ENCODE measurements around the gene RIOK2.
A peak's percentile ranks its signal among the peaks of the same experiment; 100 is the strongest.
"Not testable (repeated sequence)": the region's sequence is repeated elsewhere in the genome, so short reads cannot be mapped to it uniquely, and the experiment has no call there.

RIOK2 gene

DNA sequence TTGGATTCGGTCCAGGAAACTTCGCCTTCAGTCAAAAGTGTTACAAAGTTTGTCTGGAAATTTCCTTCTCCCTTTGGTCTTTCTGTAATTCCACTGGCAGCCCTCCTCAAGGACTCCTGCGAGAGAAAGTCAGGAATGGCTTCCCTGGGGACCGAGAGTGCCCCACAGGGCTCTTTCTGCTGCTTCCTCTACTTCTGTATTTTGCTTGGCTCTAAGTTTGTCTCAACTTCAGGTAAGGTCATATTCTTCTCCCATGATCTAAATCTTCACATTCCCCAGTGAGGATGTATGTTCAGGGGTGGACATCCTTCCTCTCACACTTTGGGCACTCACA lies 10.3 kb upstream of the RIOK2 start:
- no peak for ATAC-seq

DNA sequence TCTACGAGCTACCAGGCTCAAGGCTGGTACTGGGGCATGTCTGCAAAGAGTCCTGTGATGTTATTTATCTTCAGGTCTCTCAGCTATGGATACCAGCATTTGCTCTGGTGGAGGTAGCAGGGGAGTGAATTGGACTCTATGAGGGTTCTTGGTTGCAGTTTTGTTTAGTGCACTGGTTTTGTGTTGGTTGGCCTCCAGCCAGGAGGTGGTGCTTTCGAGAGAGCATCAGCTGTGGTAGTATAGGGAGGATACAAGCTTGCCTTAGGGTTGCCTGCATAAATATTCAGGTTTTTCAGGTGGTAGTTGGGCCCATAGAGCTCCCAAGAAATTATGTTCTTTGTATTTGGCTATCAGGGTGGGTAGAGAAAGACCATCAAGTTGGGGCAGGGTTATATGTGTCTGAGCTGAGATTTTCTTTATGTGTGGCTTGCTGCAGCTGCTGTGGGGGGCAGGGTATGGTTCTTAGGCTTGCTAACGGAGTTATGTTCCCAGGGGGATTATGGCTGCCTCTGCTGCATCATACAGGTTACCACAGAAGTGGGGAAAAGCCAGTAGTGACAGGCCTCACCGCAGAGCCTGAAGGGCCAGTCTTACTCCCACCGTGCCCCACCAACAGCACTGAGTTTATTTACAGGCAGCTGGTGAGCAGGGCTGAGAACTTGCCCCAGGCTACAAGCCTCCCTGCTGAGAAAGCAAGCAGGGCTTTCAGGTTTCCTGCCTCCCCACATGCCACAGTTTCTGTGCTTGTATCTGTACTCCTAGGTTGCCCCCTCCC lies 9.7 kb upstream of the RIOK2 start:
- TF ChIP-seq ZC3H10 (CRISPR knock-in tag; IDR thresholded peaks at IDR 0.05), result no peak
- TF ChIP-seq TOX (CRISPR knock-in tag; IDR thresholded peaks at IDR 0.05; ENCODE audit: borderline replicate concordance), result no peak
- TF ChIP-seq, protein P1, sequence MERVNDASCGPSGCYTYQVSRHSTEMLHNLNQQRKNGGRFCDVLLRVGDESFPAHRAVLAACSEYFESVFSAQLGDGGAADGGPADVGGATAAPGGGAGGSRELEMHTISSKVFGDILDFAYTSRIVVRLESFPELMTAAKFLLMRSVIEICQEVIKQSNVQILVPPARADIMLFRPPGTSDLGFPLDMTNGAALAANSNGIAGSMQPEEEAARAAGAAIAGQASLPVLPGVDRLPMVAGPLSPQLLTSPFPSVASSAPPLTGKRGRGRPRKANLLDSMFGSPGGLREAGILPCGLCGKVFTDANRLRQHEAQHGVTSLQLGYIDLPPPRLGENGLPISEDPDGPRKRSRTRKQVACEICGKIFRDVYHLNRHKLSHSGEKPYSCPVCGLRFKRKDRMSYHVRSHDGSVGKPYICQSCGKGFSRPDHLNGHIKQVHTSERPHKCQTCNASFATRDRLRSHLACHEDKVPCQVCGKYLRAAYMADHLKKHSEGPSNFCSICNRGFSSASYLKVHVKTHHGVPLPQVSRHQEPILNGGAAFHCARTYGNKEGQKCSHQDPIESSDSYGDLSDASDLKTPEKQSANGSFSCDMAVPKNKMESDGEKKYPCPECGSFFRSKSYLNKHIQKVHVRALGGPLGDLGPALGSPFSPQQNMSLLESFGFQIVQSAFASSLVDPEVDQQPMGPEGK (CRISPR knock-in tag; IDR thresholded peaks at IDR 0.05; ENCODE audit: borderline replicate concordance), result no peak
- TF ChIP-seq ARNTL (CRISPR knock-in tag; IDR thresholded peaks at IDR 0.05; ENCODE audit: borderline replicate concordance, low read depth), result no peak
- no peak for ATAC-seq

More for the DNA sequence above, 10.3 kb upstream of the RIOK2 start:
- TF ChIP-seq SNAI2 (CRISPR knock-in tag; IDR thresholded peaks at IDR 0.05), result no peak
- no peak for TF ChIP-seq ESRRG (CRISPR knock-in tag; IDR thresholded peaks at IDR 0.05)
- TF ChIP-seq TOX (CRISPR knock-in tag; IDR thresholded peaks at IDR 0.05; ENCODE audit: borderline replicate concordance), result no peak
- TF ChIP-seq, protein P2, sequence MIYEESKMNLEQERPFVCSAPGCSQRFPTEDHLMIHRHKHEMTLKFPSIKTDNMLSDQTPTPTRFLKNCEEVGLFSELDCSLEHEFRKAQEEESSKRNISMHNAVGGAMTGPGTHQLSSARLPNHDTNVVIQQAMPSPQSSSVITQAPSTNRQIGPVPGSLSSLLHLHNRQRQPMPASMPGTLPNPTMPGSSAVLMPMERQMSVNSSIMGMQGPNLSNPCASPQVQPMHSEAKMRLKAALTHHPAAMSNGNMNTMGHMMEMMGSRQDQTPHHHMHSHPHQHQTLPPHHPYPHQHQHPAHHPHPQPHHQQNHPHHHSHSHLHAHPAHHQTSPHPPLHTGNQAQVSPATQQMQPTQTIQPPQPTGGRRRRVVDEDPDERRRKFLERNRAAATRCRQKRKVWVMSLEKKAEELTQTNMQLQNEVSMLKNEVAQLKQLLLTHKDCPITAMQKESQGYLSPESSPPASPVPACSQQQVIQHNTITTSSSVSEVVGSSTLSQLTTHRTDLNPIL (CRISPR knock-in tag; IDR thresholded peaks at IDR 0.05; ENCODE audit: low read depth), result no peak
- TF ChIP-seq ZNF8 (CRISPR knock-in tag; IDR thresholded peaks at IDR 0.05), result no peak
- no peak for TF ChIP-seq ZNF70 (CRISPR knock-in tag; IDR thresholded peaks at IDR 0.05)
- TF ChIP-seq, protein P3, sequence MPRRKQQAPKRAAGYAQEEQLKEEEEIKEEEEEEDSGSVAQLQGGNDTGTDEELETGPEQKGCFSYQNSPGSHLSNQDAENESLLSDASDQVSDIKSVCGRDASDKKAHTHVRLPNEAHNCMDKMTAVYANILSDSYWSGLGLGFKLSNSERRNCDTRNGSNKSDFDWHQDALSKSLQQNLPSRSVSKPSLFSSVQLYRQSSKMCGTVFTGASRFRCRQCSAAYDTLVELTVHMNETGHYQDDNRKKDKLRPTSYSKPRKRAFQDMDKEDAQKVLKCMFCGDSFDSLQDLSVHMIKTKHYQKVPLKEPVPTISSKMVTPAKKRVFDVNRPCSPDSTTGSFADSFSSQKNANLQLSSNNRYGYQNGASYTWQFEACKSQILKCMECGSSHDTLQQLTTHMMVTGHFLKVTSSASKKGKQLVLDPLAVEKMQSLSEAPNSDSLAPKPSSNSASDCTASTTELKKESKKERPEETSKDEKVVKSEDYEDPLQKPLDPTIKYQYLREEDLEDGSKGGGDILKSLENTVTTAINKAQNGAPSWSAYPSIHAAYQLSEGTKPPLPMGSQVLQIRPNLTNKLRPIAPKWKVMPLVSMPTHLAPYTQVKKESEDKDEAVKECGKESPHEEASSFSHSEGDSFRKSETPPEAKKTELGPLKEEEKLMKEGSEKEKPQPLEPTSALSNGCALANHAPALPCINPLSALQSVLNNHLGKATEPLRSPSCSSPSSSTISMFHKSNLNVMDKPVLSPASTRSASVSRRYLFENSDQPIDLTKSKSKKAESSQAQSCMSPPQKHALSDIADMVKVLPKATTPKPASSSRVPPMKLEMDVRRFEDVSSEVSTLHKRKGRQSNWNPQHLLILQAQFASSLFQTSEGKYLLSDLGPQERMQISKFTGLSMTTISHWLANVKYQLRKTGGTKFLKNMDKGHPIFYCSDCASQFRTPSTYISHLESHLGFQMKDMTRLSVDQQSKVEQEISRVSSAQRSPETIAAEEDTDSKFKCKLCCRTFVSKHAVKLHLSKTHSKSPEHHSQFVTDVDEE (CRISPR knock-in tag; IDR thresholded peaks at IDR 0.05), result no peak
- TF ChIP-seq TCF4 (CRISPR knock-in tag; IDR thresholded peaks at IDR 0.05; ENCODE audit: borderline replicate concordance), result no peak
- no peak for TF ChIP-seq ZNF565 (CRISPR knock-in tag; conservative IDR thresholded peaks at IDR 0.05; ENCODE audit: low read depth)

DNA sequence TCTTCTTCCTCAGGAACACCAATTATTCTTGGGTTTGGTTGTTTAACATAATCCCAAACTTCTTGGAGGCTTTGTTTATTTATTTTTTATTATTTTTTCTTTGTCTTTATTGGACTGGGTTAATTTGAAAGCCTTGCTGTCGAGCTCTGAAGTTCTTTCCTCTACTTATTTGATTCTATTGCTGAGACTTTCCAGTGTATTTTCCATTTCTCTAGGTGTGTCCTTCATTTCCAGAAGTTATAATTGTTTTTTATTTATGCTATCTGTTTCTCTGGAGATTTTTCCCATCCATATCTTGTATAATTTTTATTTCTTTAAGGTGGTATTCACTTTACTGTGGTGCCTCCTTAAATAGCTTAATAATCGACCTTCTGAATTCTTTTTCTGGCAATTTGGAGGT lies 8.8 kb upstream of the RIOK2 start:
- no peak for ATAC-seq
- no peak for TF ChIP-seq TCF4 (CRISPR knock-in tag; IDR thresholded peaks at IDR 0.05; ENCODE audit: borderline replicate concordance)
- TF ChIP-seq ISL1 (CRISPR knock-in tag; IDR thresholded peaks at IDR 0.05), result no peak
- TF ChIP-seq RARB (CRISPR knock-in tag; IDR thresholded peaks at IDR 0.05), result no peak
- no peak for TF ChIP-seq ESRRG (CRISPR knock-in tag; IDR thresholded peaks at IDR 0.05)
- TF ChIP-seq TOX (CRISPR knock-in tag; IDR thresholded peaks at IDR 0.05; ENCODE audit: borderline replicate concordance), result no peak
- no peak for TF ChIP-seq ZNF70 (CRISPR knock-in tag; IDR thresholded peaks at IDR 0.05)

DNA sequence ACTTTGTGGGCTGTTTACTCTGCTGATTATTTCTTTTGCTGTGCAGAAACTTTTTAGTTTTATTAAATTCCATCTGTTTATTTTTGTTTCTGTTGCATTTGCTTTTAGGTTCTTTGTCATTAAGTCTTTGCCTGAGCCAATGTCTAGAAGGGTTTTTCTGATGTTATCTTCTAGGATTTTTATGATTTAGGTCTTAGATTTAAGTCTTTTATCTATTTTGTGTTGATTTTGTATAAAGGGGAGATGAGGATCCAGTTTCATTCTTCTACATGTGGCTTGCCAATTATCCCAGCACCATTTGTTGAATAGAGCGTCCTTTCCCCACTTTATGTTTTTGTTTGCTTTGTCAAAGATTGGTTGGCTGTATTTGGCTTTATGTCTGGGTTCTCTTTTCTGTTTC lies 6.5 kb upstream of the RIOK2 start:
- not testable (repeated sequence) for ATAC-seq

DNA sequence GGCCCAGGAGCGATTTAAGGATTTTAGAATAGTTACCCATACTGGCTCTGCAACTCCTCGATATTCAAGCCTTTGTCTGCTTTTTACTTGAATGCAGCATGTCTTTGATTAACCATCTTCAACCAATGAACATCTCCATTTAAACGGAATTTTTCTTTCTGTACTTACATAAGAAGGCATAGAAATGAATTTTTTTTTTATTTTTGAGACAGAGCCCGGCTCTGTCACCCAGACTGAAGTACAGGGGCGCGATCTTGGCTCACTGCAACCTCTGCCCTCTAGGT lies 825 bp upstream of the RIOK2 start:
- TF ChIP-seq, protein P4, sequence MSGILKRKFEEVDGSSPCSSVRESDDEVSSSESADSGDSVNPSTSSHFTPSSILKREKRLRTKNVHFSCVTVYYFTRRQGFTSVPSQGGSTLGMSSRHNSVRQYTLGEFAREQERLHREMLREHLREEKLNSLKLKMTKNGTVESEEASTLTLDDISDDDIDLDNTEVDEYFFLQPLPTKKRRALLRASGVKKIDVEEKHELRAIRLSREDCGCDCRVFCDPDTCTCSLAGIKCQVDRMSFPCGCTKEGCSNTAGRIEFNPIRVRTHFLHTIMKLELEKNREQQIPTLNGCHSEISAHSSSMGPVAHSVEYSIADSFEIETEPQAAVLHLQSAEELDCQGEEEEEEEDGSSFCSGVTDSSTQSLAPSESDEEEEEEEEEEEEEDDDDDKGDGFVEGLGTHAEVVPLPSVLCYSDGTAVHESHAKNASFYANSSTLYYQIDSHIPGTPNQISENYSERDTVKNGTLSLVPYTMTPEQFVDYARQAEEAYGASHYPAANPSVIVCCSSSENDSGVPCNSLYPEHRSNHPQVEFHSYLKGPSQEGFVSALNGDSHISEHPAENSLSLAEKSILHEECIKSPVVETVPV (CRISPR knock-in tag; IDR thresholded peaks at IDR 0.05), result no peak
- TF ChIP-seq BACH2 (CRISPR knock-in tag; IDR thresholded peaks at IDR 0.05; ENCODE audit: borderline replicate concordance), result no peak
- TF ChIP-seq ISL1 (CRISPR knock-in tag; IDR thresholded peaks at IDR 0.05), result no peak
- TF ChIP-seq TCF4 (CRISPR knock-in tag; IDR thresholded peaks at IDR 0.05; ENCODE audit: borderline replicate concordance), result no peak
- TF ChIP-seq CSDC2 (CRISPR knock-in tag; IDR thresholded peaks at IDR 0.05), result 0 out of 2 replicates have a peak, but pooled peaks have one; percentile 65
- TF ChIP-seq, protein P5, sequence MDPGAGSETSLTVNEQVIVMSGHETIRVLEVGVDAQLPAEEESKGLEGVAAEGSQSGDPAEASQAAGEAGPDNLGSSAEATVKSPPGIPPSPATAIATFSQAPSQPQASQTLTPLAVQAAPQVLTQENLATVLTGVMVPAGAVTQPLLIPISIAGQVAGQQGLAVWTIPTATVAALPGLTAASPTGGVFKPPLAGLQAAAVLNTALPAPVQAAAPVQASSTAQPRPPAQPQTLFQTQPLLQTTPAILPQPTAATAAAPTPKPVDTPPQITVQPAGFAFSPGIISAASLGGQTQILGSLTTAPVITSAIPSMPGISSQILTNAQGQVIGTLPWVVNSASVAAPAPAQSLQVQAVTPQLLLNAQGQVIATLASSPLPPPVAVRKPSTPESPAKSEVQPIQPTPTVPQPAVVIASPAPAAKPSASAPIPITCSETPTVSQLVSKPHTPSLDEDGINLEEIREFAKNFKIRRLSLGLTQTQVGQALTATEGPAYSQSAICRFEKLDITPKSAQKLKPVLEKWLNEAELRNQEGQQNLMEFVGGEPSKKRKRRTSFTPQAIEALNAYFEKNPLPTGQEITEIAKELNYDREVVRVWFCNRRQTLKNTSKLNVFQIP (CRISPR knock-in tag; IDR thresholded peaks at IDR 0.05; ENCODE audit: borderline replicate concordance, low read depth), result no peak
- TF ChIP-seq ZC3H10 (CRISPR knock-in tag; IDR thresholded peaks at IDR 0.05), result no peak
- TF ChIP-seq ZNF70 (CRISPR knock-in tag; IDR thresholded peaks at IDR 0.05), result no peak
- TF ChIP-seq ZNF8 (CRISPR knock-in tag; IDR thresholded peaks at IDR 0.05), result no peak
- no peak for TF ChIP-seq GLIS3 (CRISPR knock-in tag; IDR thresholded peaks at IDR 0.05)
- TF ChIP-seq ESRRG (CRISPR knock-in tag; IDR thresholded peaks at IDR 0.05), result no peak
- TF ChIP-seq, protein P1 (CRISPR knock-in tag; IDR thresholded peaks at IDR 0.05; ENCODE audit: borderline replicate concordance), result no peak
- no peak for TF ChIP-seq TOX (CRISPR knock-in tag; IDR thresholded peaks at IDR 0.05; ENCODE audit: borderline replicate concordance)
- 0 out of 2 replicates have a peak, but pooled peaks have one; percentile 2 for TF ChIP-seq ZFP3 (CRISPR knock-in tag; IDR thresholded peaks at IDR 0.05)
- no peak for TF ChIP-seq ARNTL (CRISPR knock-in tag; IDR thresholded peaks at IDR 0.05; ENCODE audit: borderline replicate concordance, low read depth)
- ATAC-seq, result no peak
